HepG2 (cell line): ENCODE data around the gene MED1. TPM values are rescaled to one million over a fixed set of nuclear protein-coding genes. Genes with fewer than 3 reads are reported as not detected.

ENCODE experiments used
- ATF7-NPFF ChIP-seq: sonication (generic); formaldehyde crosslinking; IDR thresholded peaks from 2 replicates; pipeline ENCODE4 v1.8.1; 2023; ENCODE audit warnings: mild to moderate bottlenecking, low read depth, missing genetic modification reagents, moderate library complexity
- ATM ChIP-seq: fragments of 450-650 bp; IDR thresholded peaks from 2 replicates; pipeline ENCODE4 v1.7.1; 2017; ENCODE audit warnings: mild to moderate bottlenecking, borderline replicate concordance
- BCL6 ChIP-seq: IDR thresholded peaks from 2 replicates; pipeline ENCODE4 v1.6.1; 2016; ENCODE audit warnings: missing genetic modification reagents, missing compliant biosample characterization
- ELF3 ChIP-seq: IDR thresholded peaks from 2 replicates; pipeline ENCODE4 v1.6.1; 2016; ENCODE audit warnings: missing genetic modification reagents, missing compliant biosample characterization
- GATAD1 ChIP-seq: IDR thresholded peaks from 2 replicates; pipeline ENCODE4 v1.6.1; 2016; ENCODE audit warnings: missing genetic modification reagents, missing compliant biosample characterization
- HNF1A ChIP-seq, 2 experiments: sonication (generic) in 1 of 2; formaldehyde crosslinking in 1 of 2; IDR thresholded peaks; 2 replicates each; pipeline versions ENCODE4 v1.4.0 to v1.6.1; 2016 to 2020; ENCODE audit warnings: borderline replicate concordance in 1 of 2, low read depth in 1 of 2, mild to moderate bottlenecking in 1 of 2, missing genetic modification reagents in 1 of 2
- HNRNPL ChIP-seq: fragments of 200-400 bp; formaldehyde crosslinking; IDR thresholded peaks from 2 replicates; pipeline ENCODE4 v1.6.1; 2017; ENCODE audit warnings: mild to moderate bottlenecking, low read depth, low read length
- KLF9 ChIP-seq: IDR thresholded peaks from 2 replicates; pipeline ENCODE4 v1.6.1; 2016; ENCODE audit warnings: low read depth
- KMT2A ChIP-seq: sonication (generic); formaldehyde crosslinking; IDR thresholded peaks from 2 replicates; pipeline ENCODE4 v1.4.0; 2020; ENCODE audit warnings: missing genetic modification reagents
- POLR2G ChIP-seq: fragments of 200-400 bp; formaldehyde crosslinking; IDR thresholded peaks from 2 replicates; pipeline ENCODE4 v1.6.1; 2018; ENCODE audit warnings: mild to moderate bottlenecking, low read depth, low read length, moderate library complexity
- PRDM10 ChIP-seq: sonication (generic); formaldehyde crosslinking; IDR thresholded peaks from 2 replicates; pipeline ENCODE4 v1.4.0; 2020; ENCODE audit warnings: low read depth, missing genetic modification reagents
- SIN3A ChIP-seq: IDR thresholded peaks from 2 replicates; pipeline ENCODE4 v1.6.1; 2011; ENCODE audit warnings: low read depth, mild to moderate bottlenecking, control low read depth, low read length, borderline replicate concordance
- TRIM22 ChIP-seq: fragments of 450-650 bp; IDR thresholded peaks from 2 replicates; pipeline ENCODE4 v1.6.1; 2017
- ZC3H13 ChIP-seq: sonication (generic); formaldehyde crosslinking; IDR thresholded peaks from 2 replicates; pipeline ENCODE4 v1.8.1; 2023; ENCODE audit warnings: mild to moderate bottlenecking, missing genetic modification reagents, moderate library complexity
- ZKSCAN8 ChIP-seq: IDR thresholded peaks from 2 replicates; pipeline ENCODE4 v1.6.1; 2016; ENCODE audit warnings: borderline replicate concordance, missing genetic modification reagents, missing compliant biosample characterization
- ZNF12 ChIP-seq: sonication (generic); formaldehyde crosslinking; IDR thresholded peaks from 2 replicates; pipeline ENCODE4 v1.5.0; 2020; ENCODE audit warnings: missing genetic modification reagents
- ZNF572 ChIP-seq: sonication (generic); formaldehyde crosslinking; IDR thresholded peaks from 2 replicates; pipeline ENCODE4 v1.5.1; 2020; ENCODE audit warnings: mild to moderate bottlenecking, missing genetic modification reagents
- ZNF616 ChIP-seq: sonication (generic); formaldehyde crosslinking; IDR thresholded peaks from 2 replicates; pipeline ENCODE4 v1.5.0; 2020; ENCODE audit warnings: low read depth, mild to moderate bottlenecking, missing genetic modification reagents
- ZSCAN22 ChIP-seq: sonication (generic); formaldehyde crosslinking; IDR thresholded peaks from 2 replicates; pipeline ENCODE4 v1.4.0; 2020; ENCODE audit warnings: mild to moderate bottlenecking, missing genetic modification reagents
- polyA plus RNA-seq, 8 experiments: library from polyadenylated mRNA; depleted of rRNA in 3 of 8; stranded (reverse) in 7 of 8; unstranded in 1 of 8; fragments of >200 nt; fragmentation: Illumina TruSeq in 4 of 8; extraction: Trizol in 4 of 8; gene quantifications; 2 replicates each; pipeline versions ENCODE4 v1.2.1 to v1.2.3, GENCODE V29; 2011 to 2016; ENCODE audit warnings: low read depth in 4 of 8, missing spikeins in 1 of 8, mixed read lengths in 1 of 8; ENCODE audit not compliant: insufficient read depth in 1 of 8
- total RNA-seq, 5 experiments: library from RNA; depleted of rRNA; stranded (reverse); fragments of >200 nt; fragmentation: Illumina TruSeq; extraction: Trizol; gene quantifications; 2 replicates each; pipeline ENCODE4 v1.2.3, GENCODE V29; 2016; ENCODE audit warnings: low read depth in 1 of 5
- TF ChIP-seq, protein P1 (sequence below): sonication (generic); formaldehyde crosslinking; IDR thresholded peaks from 2 replicates; pipeline ENCODE4 v1.5.0; 2020; ENCODE audit warnings: missing genetic modification reagents, mild to moderate bottlenecking, borderline replicate concordance

The MED1 gene
- total and polyA plus RNA-seq, 2 of the 13 experiments (the other 11 are each of a cell fraction or from before 2014, with no cell fraction given), result 37.5 to 40.1 TPM

DNA sequence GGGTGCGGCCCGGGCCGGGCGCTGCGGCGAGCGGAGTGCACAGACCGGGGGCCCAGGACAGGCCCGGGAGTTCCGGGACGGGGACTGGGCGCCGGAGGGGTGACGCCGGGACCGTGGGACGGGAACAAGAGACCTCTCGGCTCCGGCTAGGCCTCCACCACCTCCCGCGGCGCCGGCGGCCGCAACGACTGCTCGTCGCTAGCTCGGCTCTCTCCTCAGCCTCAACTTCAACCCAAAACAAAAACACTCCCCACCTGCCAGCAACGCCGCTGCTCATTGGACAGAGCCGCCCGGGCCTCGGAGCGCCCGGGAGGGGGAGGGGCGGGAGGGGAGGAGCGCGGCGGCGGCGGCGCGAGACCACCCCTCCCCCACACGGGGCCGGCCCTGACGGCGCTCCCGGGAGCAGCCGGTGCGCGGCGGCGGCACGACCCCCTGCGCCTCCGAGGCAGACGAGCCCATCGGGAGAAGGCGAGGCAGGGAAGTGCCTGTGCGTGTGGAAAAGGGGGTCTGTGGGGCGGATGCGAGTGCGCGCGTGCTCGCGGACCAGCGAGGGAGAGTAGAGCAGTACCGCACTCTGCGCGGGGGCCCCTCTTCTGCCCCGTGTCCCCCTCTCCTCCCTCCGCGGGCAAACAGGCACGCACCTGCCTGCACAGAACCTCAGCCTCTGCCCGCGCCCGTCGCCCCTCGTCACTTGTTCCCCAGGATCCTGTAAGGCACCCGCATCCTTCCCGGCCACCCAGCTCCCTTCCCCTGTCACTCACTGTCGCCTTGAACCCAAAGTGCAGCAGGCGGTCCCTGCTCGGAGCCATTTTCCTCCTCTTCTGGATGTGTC, 49.4 kb downstream of the MED1 start, which contains the start of gene FBXL20 (continued):
- TF ChIP-seq HNF1A (IDR thresholded peaks at IDR 0.05; ENCODE audit: low read depth), result peak; percentile 19; the same call in 1 of the 2 replicates
- TF ChIP-seq HNF1A (CRISPR knock-in tag; IDR thresholded peaks at IDR 0.05; ENCODE audit: borderline replicate concordance), result peak; percentile 55; the same call in 1 of the 2 replicates
- TF ChIP-seq ATM, result no peak
- TF ChIP-seq PRDM10 (CRISPR knock-in tag), result no peak; the same call in 1 of the 2 replicates
- TF ChIP-seq ZNF616 (CRISPR knock-in tag), result no peak
- no peak for TF ChIP-seq HNRNPL
- no peak for TF ChIP-seq ZC3H13 (CRISPR knock-in tag)
- TF ChIP-seq, protein P1, sequence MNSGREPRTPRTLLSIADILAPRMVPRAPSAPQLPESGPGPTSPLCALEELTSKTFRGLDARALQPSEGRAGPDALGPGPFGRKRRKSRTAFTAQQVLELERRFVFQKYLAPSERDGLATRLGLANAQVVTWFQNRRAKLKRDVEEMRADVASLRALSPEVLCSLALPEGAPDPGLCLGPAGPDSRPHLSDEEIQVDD (CRISPR knock-in tag), result no peak
- TF ChIP-seq BCL6 (CRISPR knock-in tag), result peak; percentile 20; the same call in 1 of the 2 replicates
- no peak for TF ChIP-seq ZNF572 (CRISPR knock-in tag)
- peak; percentile 39; the same call in 1 of the 2 replicates for TF ChIP-seq ZNF12
- no peak for TF ChIP-seq KLF9 (CRISPR knock-in tag)
- TF ChIP-seq KMT2A (CRISPR knock-in tag), result peak; percentile 86
- TF ChIP-seq POLR2G, result peak; percentile 82
- TF ChIP-seq ELF3, result peak; percentile 48; the same call in 1 of the 2 replicates
- no peak for TF ChIP-seq ZSCAN22 (CRISPR knock-in tag)
- TF ChIP-seq TRIM22, result no peak
- peak; percentile 48; the same call in 1 of the 2 replicates for TF ChIP-seq ATF7-NPFF (CRISPR knock-in tag)
- 0 out of 2 replicates have a peak, but pooled peaks have one; percentile 41 for TF ChIP-seq ZKSCAN8 (CRISPR knock-in tag)
- peak; percentile 88 for TF ChIP-seq SIN3A
- peak; percentile 91 for TF ChIP-seq GATAD1
